Loucy (cell line): ENCODE results near the gene CHST9.

Source experiments
- H2AFZ ChIP-seq: fragments of 200-600 bp; sonication (generic); 2 replicates; pipeline ENCODE4 v1.6.0; 2016; ENCODE audit warnings: antibody characterized with exemption, mild to moderate bottlenecking, low read length, moderate library complexity
- H3F3A ChIP-seq: fragments of 200-600 bp; 2 replicates; pipeline ENCODE4 v1.6.0; 2016; ENCODE audit warnings: antibody characterized with exemption, low read depth, mild to moderate bottlenecking
- H3K27me3 ChIP-seq: fragments of 200-600 bp; sonication (generic); 2 replicates; pipeline ENCODE4 v1.6.1; 2014; ENCODE audit warnings: low read length, mild to moderate bottlenecking; ENCODE audit not compliant: insufficient read depth, poor library complexity, severe bottlenecking
- H3K36me3 ChIP-seq: fragments of 200-600 bp; sonication (generic); 2 replicates; pipeline ENCODE4 v1.6.1; 2016; ENCODE audit warnings: low read length; ENCODE audit not compliant: insufficient read depth
- H3K4me1 ChIP-seq: fragments of 200-600 bp; sonication (generic); 2 replicates; pipeline ENCODE4 v1.5.1; 2014; ENCODE audit warnings: low read length, mild to moderate bottlenecking; ENCODE audit not compliant: insufficient read depth, poor library complexity, severe bottlenecking
- H3K4me2 ChIP-seq: fragments of 200-600 bp; sonication (generic); 2 replicates; pipeline ENCODE4 v1.6.0; 2014; ENCODE audit warnings: antibody characterized with exemption, low read length, low read depth, mild to moderate bottlenecking; ENCODE audit not compliant: poor library complexity, severe bottlenecking
- H3K4me3 ChIP-seq: fragments of 200-600 bp; sonication (generic); 2 replicates; pipeline ENCODE4 v1.5.1; 2014; ENCODE audit warnings: low read length, mild to moderate bottlenecking, mixed read lengths; ENCODE audit not compliant: poor library complexity, severe bottlenecking
- H3K79me2 ChIP-seq: fragments of 200-600 bp; sonication (generic); 2 replicates; pipeline ENCODE4 v1.6.1; 2014; ENCODE audit warnings: low read length; ENCODE audit not compliant: insufficient read depth
- H3K9ac ChIP-seq: fragments of 200-600 bp; sonication (generic); 2 replicates; pipeline ENCODE4 v1.6.0; 2014; ENCODE audit warnings: mild to moderate bottlenecking, low read depth, low read length, moderate library complexity; ENCODE audit not compliant: poor library complexity, severe bottlenecking
- H3K9me2 ChIP-seq: fragments of 200-600 bp; sonication (generic); replicated peaks from 2 replicates; pipeline ENCODE4 v1.6.1; 2016; ENCODE audit warnings: low read depth, low read length, mixed read lengths
- H3K9me3 ChIP-seq: fragments of 200-600 bp; sonication (generic); 2 replicates; pipeline ENCODE4 v1.6.1; 2014; ENCODE audit warnings: mild to moderate bottlenecking, antibody characterized with exemption, low read length, low read depth; ENCODE audit not compliant: insufficient read depth
- H4K20me1 ChIP-seq: fragments of 200-600 bp; sonication (generic); 2 replicates; pipeline ENCODE4 v1.6.0; 2014; ENCODE audit warnings: antibody characterized with exemption, low read length, mild to moderate bottlenecking; ENCODE audit not compliant: insufficient read depth, poor library complexity, severe bottlenecking
- EZH2phosphoT487 ChIP-seq: fragments of 200-600 bp; IDR thresholded peaks from 2 replicates; pipeline ENCODE4 v1.6.1; 2018; ENCODE audit warnings: antibody characterized with exemption, mild to moderate bottlenecking, moderate library complexity, borderline replicate concordance
- TF ChIP-seq, protein P1 (sequence below): fragments of 200-600 bp; sonication (generic); conservative IDR thresholded peaks from 2 replicates; pipeline ENCODE4 v1.5.1; 2014; ENCODE audit warnings: mild to moderate bottlenecking, antibody characterized with exemption, low read length

CHST9 gene

GRCh38 chr18:27141876-27142275 lies 43.2 kb downstream of the CHST9 start:
- no peak overlapping the region for H3K9ac ChIP-seq
- no peaks in the 10 kb centered on the region for H3K9me2 ChIP-seq
- H3K9me3 ChIP-seq: no peaks in the 10 kb centered on the region
- TF ChIP-seq EZH2phosphoT487: no peak
- TF ChIP-seq, protein P1, sequence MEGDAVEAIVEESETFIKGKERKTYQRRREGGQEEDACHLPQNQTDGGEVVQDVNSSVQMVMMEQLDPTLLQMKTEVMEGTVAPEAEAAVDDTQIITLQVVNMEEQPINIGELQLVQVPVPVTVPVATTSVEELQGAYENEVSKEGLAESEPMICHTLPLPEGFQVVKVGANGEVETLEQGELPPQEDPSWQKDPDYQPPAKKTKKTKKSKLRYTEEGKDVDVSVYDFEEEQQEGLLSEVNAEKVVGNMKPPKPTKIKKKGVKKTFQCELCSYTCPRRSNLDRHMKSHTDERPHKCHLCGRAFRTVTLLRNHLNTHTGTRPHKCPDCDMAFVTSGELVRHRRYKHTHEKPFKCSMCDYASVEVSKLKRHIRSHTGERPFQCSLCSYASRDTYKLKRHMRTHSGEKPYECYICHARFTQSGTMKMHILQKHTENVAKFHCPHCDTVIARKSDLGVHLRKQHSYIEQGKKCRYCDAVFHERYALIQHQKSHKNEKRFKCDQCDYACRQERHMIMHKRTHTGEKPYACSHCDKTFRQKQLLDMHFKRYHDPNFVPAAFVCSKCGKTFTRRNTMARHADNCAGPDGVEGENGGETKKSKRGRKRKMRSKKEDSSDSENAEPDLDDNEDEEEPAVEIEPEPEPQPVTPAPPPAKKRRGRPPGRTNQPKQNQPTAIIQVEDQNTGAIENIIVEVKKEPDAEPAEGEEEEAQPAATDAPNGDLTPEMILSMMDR: no peak
- no peaks in the 10 kb centered on the region for H3F3A ChIP-seq
- no peak overlapping the region for H2AFZ ChIP-seq
- no peaks in the 10 kb centered on the region for H3K79me2 ChIP-seq
- H3K4me1 ChIP-seq: no peaks in the 10 kb centered on the region
- H4K20me1 ChIP-seq: no peaks in the 10 kb centered on the region
- H3K27me3 ChIP-seq: no peaks in the 10 kb centered on the region
- H3K36me3 ChIP-seq: no peaks in the 10 kb centered on the region
- H3K4me3 ChIP-seq: no peak overlapping the region
- no peak overlapping the region for H3K4me2 ChIP-seq

GRCh38 chr18:27138079-27138478 lies 47.0 kb downstream of the CHST9 start:
- no peaks in the 10 kb centered on the region for H3K36me3 ChIP-seq
- H3K79me2 ChIP-seq: no peaks in the 10 kb centered on the region
- H3K4me1 ChIP-seq: no peaks in the 10 kb centered on the region
- H3K4me2 ChIP-seq: no peak overlapping the region
- no peaks in the 10 kb centered on the region for H3K27me3 ChIP-seq
- TF ChIP-seq, protein P1: no peak
- no peak for TF ChIP-seq EZH2phosphoT487
- H4K20me1 ChIP-seq: no peaks in the 10 kb centered on the region
- H3K9me3 ChIP-seq: no peaks in the 10 kb centered on the region
- no peak overlapping the region for H3K4me3 ChIP-seq
- no peak overlapping the region for H3K9ac ChIP-seq
- no peak overlapping the region for H2AFZ ChIP-seq
- H3K9me2 ChIP-seq: no peaks in the 10 kb centered on the region
- no peaks in the 10 kb centered on the region for H3F3A ChIP-seq

GRCh38 chr18:27136208-27136535 lies 48.9 kb downstream of the CHST9 start:
- Histone ChIP-seq H3K9ac (no peak overlapping the region), H3K4me1 (no peaks in the 10 kb centered on the region), H3K79me2 (no peaks in the 10 kb centered on the region), H3K9me3 (no peaks in the 10 kb centered on the region), H3K27me3 (no peaks in the 10 kb centered on the region), H3F3A (no peaks in the 10 kb centered on the region), H3K4me3 (no peak overlapping the region), H4K20me1 (no peaks in the 10 kb centered on the region), H2AFZ (no peak overlapping the region), H3K36me3 (no peaks in the 10 kb centered on the region), H3K9me2 (no peaks in the 10 kb centered on the region), H3K4me2 (no peak overlapping the region)
- TF ChIP-seq, protein P1: no peak
- no peak for TF ChIP-seq EZH2phosphoT487
